ENCODE results near the gene ALAS1. TPM values are rescaled to one million over a fixed set of nuclear protein-coding genes. Genes with fewer than 3 reads are reported as not detected.
A peak's percentile ranks its signal among the peaks of the same experiment; 100 is the strongest.

ALAS1 gene
- total and polyA plus RNA-seq, 9 of the 15 experiments (the other 6 are each of a cell fraction or from before 2014, with no cell fraction given) = 21.4 to 49.5 (median 34.4) TPM

GRCh38 chr3:52159503-52159902, 38.5 kb upstream of the ALAS1 start:
- intact Hi-C loops (cut with micrococcal nuclease) = no loop called here
- TF ChIP-seq ZNF512 (tag; IDR thresholded peaks at IDR 0.05) (peak; percentile 36; the same call in 1 of the 2 replicates), BCOR (IDR thresholded peaks at IDR 0.05) (no peak), MED1 (CRISPR knock-in tag; IDR thresholded peaks at IDR 0.05; ENCODE audit: borderline replicate concordance) (no peak), HNRNPLL (IDR thresholded peaks at IDR 0.05; ENCODE audit: low read depth, low read length, poor library complexity, severe bottlenecking) (no peak)
- WGBS (ENCODE audit: insufficient coverage, low coverage, missing lambda C conversion rate) = 0% methylated on average over 1 of the region's 1 CpG
- Histone ChIP-seq H3K27ac (ENCODE audit: extremely low read depth, low read depth, low read length) (no peak overlapping the region), H3K4me2 (ENCODE audit: insufficient read depth, low read length) (no peak overlapping the region), H3K36me3 (ENCODE audit: control insufficient read depth, insufficient read depth, low read length) (no peaks in the 10 kb centered on the region), H4K20me1 (replicated peaks; ENCODE audit: control insufficient read depth, insufficient read depth, low read length) (no peaks in the 10 kb centered on the region), H3K27me3 (ENCODE audit: control insufficient read depth in 2 of 2, insufficient read depth in 2 of 2, low read length in 2 of 2) (no peaks in the 10 kb centered on the region), H3K4me1 (replicated peaks in 1 of 2; ENCODE audit: control insufficient read depth in 2 of 2, insufficient read depth in 2 of 2, low read length in 2 of 2) (peaks cover 0 to 7% of the 10 kb centered on the region in 2 experiments; a peak in 3 of 5 replicates), H3K4me3 (no peak overlapping the region), H3K9me1 (ENCODE audit: control insufficient read depth, insufficient read depth, low read length) (no peaks in the 10 kb centered on the region), H3K9ac (ENCODE audit: insufficient read depth in 1 of 2, low read depth in 2 of 2, low read length in 2 of 2) (no peak overlapping the region), H3K79me2 (ENCODE audit: control insufficient read depth, insufficient read depth, low read length) (no peaks in the 10 kb centered on the region), H3K9me3 (replicated peaks; ENCODE audit: control insufficient read depth, insufficient read depth, low read depth, low read length) (no peaks in the 10 kb centered on the region), H2AFZ (ENCODE audit: low read depth, low read length) (no peak overlapping the region)
- DNase-seq (ENCODE audit: extremely low read depth in 1 of 4, low spot score in 3 of 4) = no peak
- in situ Hi-C loops (cut with MboI) = no loop called here
- POLR2A ChIA-PET = interaction anchor here (0.7 kb wide), 1 partner anchor 218 kb away, joined by 3 read pairs; the partner anchor contains the start of gene RRP9
- CTCF ChIA-PET (ENCODE audit: low intra/inter-chr PET ratio) = no interaction called here
- no TSS peak for BruUV-seq (replicated peaks)
- no peak for FAIRE-seq
- ATAC-seq = no peak

All from K562 (cell line).